IMR-90 (cell line): Measurements from ENCODE around the gene SMARCA2. TPM values are rescaled to one million over a fixed set of nuclear protein-coding genes. Genes with fewer than 3 reads are reported as not detected.

Source experiments
- ATAC-seq: fragments of 200-7000 bp; cut with Tn5 transposase; 2 replicates; pipeline ENCODE4 v1.9.1; 2020; ENCODE audit warnings: low read depth, mild to moderate bottlenecking, moderate library complexity
- BruUV-seq: library from RNA; stranded (reverse); fragments of 400-500 nt; replicated peaks from 2 replicates; lab custom pipeline; 2021; lab: Mats Ljungman, UMichigan
- CTCF ChIA-PET: fragments of 300-600 bp; formaldehyde crosslinking; extraction: SDS; loops from one replicate; lab custom pipeline; 2021; ENCODE audit warnings: antibody characterized with exemption; lab: Yijun Ruan, JAX
- POLR2A ChIA-PET: fragments of 300-600 bp; sonication (Branson Sonifier 250); formaldehyde crosslinking; loops from one replicate; lab custom pipeline; 2022; ENCODE audit warnings: antibody characterized with exemption; ENCODE audit not compliant: unreplicated experiment; lab: Charles Lee
- DNase-seq: peaks from one replicate; pipeline ENCODE4 v3.0.0; 2013
- H2AFZ ChIP-seq: replicated peaks from 2 replicates; pipeline ENCODE3; 2013; ENCODE audit warnings: low read length, mild to moderate bottlenecking; ENCODE audit not compliant: poor library complexity
- H2AK5ac ChIP-seq: 2 replicates; pipeline ENCODE4 v1.6.1; 2013; ENCODE audit warnings: low read depth, low read length, inconsistent platforms
- H2AK9ac ChIP-seq: replicated peaks from 2 replicates; pipeline ENCODE3; 2013; ENCODE audit warnings: mild to moderate bottlenecking, low read depth, low read length, moderate library complexity; ENCODE audit not compliant: poor library complexity
- H2BK120ac ChIP-seq: 2 replicates; pipeline ENCODE4 v1.6.1; 2013; ENCODE audit warnings: low read depth, low read length, inconsistent platforms
- H2BK15ac ChIP-seq: 3 replicates; pipeline ENCODE4 v1.6.1; 2013; ENCODE audit warnings: low read depth, low read length, inconsistent platforms
- H2BK20ac ChIP-seq: 2 replicates; pipeline ENCODE4 v1.6.1; 2013; ENCODE audit warnings: low read depth, mild to moderate bottlenecking, inconsistent platforms, low read length, moderate library complexity
- H2BK5ac ChIP-seq: 2 replicates; pipeline ENCODE4 v1.6.1; 2013; ENCODE audit warnings: mild to moderate bottlenecking, low read depth, low read length, inconsistent platforms; ENCODE audit not compliant: poor library complexity, severe bottlenecking
- H3K14ac ChIP-seq: replicated peaks from 2 replicates; pipeline ENCODE4 v1.6.1; 2013; ENCODE audit warnings: low read depth, low read length, inconsistent platforms
- H3K18ac ChIP-seq: 2 replicates; pipeline ENCODE4 v1.6.1; 2013; ENCODE audit warnings: low read depth, low read length, control low read depth
- H3K23ac ChIP-seq: 2 replicates; pipeline ENCODE4 v1.6.1; 2013; ENCODE audit warnings: low read depth, low read length, inconsistent platforms
- H3K27ac ChIP-seq: 2 replicates; pipeline ENCODE4 v1.5.1; 2013; ENCODE audit warnings: mild to moderate bottlenecking, control low read depth, low read length; ENCODE audit not compliant: insufficient read depth
- H3K27me3 ChIP-seq: 2 replicates; pipeline ENCODE4 v1.6.1; 2013; ENCODE audit warnings: low read length; ENCODE audit not compliant: control insufficient read depth, insufficient read depth
- H3K36me3 ChIP-seq: 2 replicates; pipeline ENCODE4 v1.6.1; 2013; ENCODE audit warnings: low read length, mixed read lengths; ENCODE audit not compliant: control insufficient read depth, insufficient read depth
- H3K4ac ChIP-seq: 2 replicates; pipeline ENCODE4 v1.6.1; 2013; ENCODE audit warnings: low read depth, low read length, inconsistent platforms
- H3K4me1 ChIP-seq: 2 replicates; pipeline ENCODE4 v1.6.1; 2013; ENCODE audit warnings: low read length, mixed read lengths; ENCODE audit not compliant: control insufficient read depth, insufficient read depth
- H3K4me2 ChIP-seq: 2 replicates; pipeline ENCODE4 v1.6.1; 2013; ENCODE audit warnings: low read depth, mild to moderate bottlenecking, control low read depth, low read length, moderate library complexity
- H3K4me3 ChIP-seq: 2 replicates; pipeline ENCODE4 v1.5.1; 2013; ENCODE audit warnings: low read depth, mild to moderate bottlenecking, control low read depth, low read length, moderate library complexity; ENCODE audit not compliant: insufficient read depth
- H3K56ac ChIP-seq: 2 replicates; pipeline ENCODE4 v1.6.1; 2013; ENCODE audit warnings: low read length, inconsistent platforms; ENCODE audit not compliant: insufficient read depth; ENCODE audit errors: extremely low read depth
- H3K79me1 ChIP-seq, 2 experiments: 2 replicates each; pipeline ENCODE4 v1.6.1; 2013; ENCODE audit warnings: low read length in 2 of 2, inconsistent platforms in 1 of 2, low read depth in 1 of 2
- H3K9ac ChIP-seq: 2 replicates; pipeline ENCODE4 v1.6.1; 2013; ENCODE audit warnings: low read depth, low read length, control low read depth
- H3K9me1 ChIP-seq: 2 replicates; pipeline ENCODE4 v1.6.1; 2013; ENCODE audit warnings: low read length, inconsistent platforms; ENCODE audit not compliant: insufficient read depth
- H3K9me3 ChIP-seq: 2 replicates; pipeline ENCODE4 v1.6.1; 2013; ENCODE audit warnings: low read length; ENCODE audit not compliant: control insufficient read depth, insufficient read depth
- H4K20me1 ChIP-seq: 2 replicates; pipeline ENCODE4 v1.6.1; 2013; ENCODE audit warnings: low read length, inconsistent platforms; ENCODE audit not compliant: insufficient read depth
- H4K5ac ChIP-seq: 2 replicates; pipeline ENCODE4 v1.6.1; 2013; ENCODE audit warnings: mild to moderate bottlenecking, low read depth, low read length, control low read depth
- H4K8ac ChIP-seq, 2 experiments: 2 replicates each; pipeline ENCODE4 v1.6.1; 2013; ENCODE audit warnings: low read depth in 2 of 2, low read length in 2 of 2, control low read depth in 1 of 2, inconsistent platforms in 1 of 2
- H4K91ac ChIP-seq: 2 replicates; pipeline ENCODE4 v1.6.1; 2013; ENCODE audit warnings: low read depth, low read length, inconsistent platforms; ENCODE audit not compliant: insufficient read depth
- BHLHE40 ChIP-seq: fragments of 150-350 bp; IDR thresholded peaks from 2 replicates; pipeline ENCODE4 v1.6.1; 2016; ENCODE audit warnings: mild to moderate bottlenecking, low read depth, low read length
- CEBPB ChIP-seq: IDR thresholded peaks from 2 replicates; pipeline ENCODE4 v1.6.1; 2012; ENCODE audit warnings: low read depth, low read length, improper control_type of control experiment
- CHD1 ChIP-seq: IDR thresholded peaks from 2 replicates; pipeline ENCODE4 v1.6.1; 2012; ENCODE audit warnings: low read depth, low read length, improper control_type of control experiment
- FOS ChIP-seq: fragments of 150-350 bp; IDR thresholded peaks from 2 replicates; pipeline ENCODE4 v1.6.1; 2016; ENCODE audit warnings: low read depth, low read length
- MAFK ChIP-seq: IDR thresholded peaks from 2 replicates; pipeline ENCODE4 v1.6.1; 2012; ENCODE audit warnings: low read depth, low read length, improper control_type of control experiment
- MXI1 ChIP-seq: IDR thresholded peaks from 2 replicates; pipeline ENCODE4 v1.6.1; 2012; ENCODE audit warnings: low read depth, mild to moderate bottlenecking, low read length, moderate library complexity, borderline replicate concordance
- NFE2L2 ChIP-seq: fragments of 150-350 bp; IDR thresholded peaks from 2 replicates; pipeline ENCODE4 v1.6.1; 2016; ENCODE audit warnings: low read depth, mild to moderate bottlenecking, low read length
- RAD21 ChIP-seq: IDR thresholded peaks from 2 replicates; pipeline ENCODE4 v1.6.1; 2012; ENCODE audit warnings: low read length, improper control_type of control experiment
- RFX5 ChIP-seq: IDR thresholded peaks from 2 replicates; pipeline ENCODE4 v1.8.0; 2012; ENCODE audit warnings: low read depth, mild to moderate bottlenecking, low read length, moderate library complexity
- SMC3 ChIP-seq: fragments of 150-350 bp; IDR thresholded peaks from 2 replicates; pipeline ENCODE4 v1.6.1; 2016; ENCODE audit warnings: low read depth, mild to moderate bottlenecking, antibody characterized with exemption, low read length, moderate library complexity
- WGBS, 2 experiments: methylation state at CpG; one replicate each; pipeline versions ENCODE4 v1.1.5 to v1.1.7; 2013; ENCODE audit warnings: missing lambda C conversion rate in 2 of 2; ENCODE audit not compliant: insufficient read length in 1 of 2; ENCODE audit errors: extremely low coverage in 2 of 2; 5-methylcytosine and 5-hydroxymethylcytosine counted together
- dilution Hi-C: fragments of 300-500 bp; cut with HindIII; formaldehyde crosslinking; loops from one replicate; pipeline ENCODE4 v1.14.3; 2018; ENCODE audit warnings: low sequenced_read_pairs; ENCODE audit not compliant: unreplicated experiment
- in situ Hi-C: fragments of 300-500 bp; cut with MboI; formaldehyde crosslinking; loops from 3 replicates; pipeline ENCODE4 v1.14.3; 2019; ENCODE audit warnings: low sequenced_read_pairs, inconsistent platforms, mixed read lengths
- intact Hi-C: fragments of 100-400 bp; cut with micrococcal nuclease; formaldehyde crosslinking; loops from 2 replicates; pipeline ENCODE4 v1.10.0; 2022
- polyA plus RNA-seq, 3 experiments: library from polyadenylated mRNA; depleted of rRNA; stranded (reverse); fragments of >200 nt; gene quantifications; 2 replicates each; pipeline ENCODE4 v1.2.3, GENCODE V29; 2012; ENCODE audit warnings: low replicate concordance in 1 of 3
- total RNA-seq: library from RNA; depleted of rRNA; stranded (reverse); fragments of >200 nt; gene quantifications from 2 replicates; pipeline ENCODE4 v1.2.3, GENCODE V29; 2012
- TF ChIP-seq, protein P1 (sequence below): fragments of 150-350 bp; IDR thresholded peaks from 2 replicates; pipeline ENCODE4 v1.6.1; 2017; ENCODE audit warnings: mild to moderate bottlenecking, antibody characterized with exemption, low read length, low read depth
- TF ChIP-seq, protein P2 (sequence below): fragments of 150-350 bp; IDR thresholded peaks from 2 replicates; pipeline ENCODE4 v1.6.1; 2016; ENCODE audit warnings: low read depth, mild to moderate bottlenecking, low read length, moderate library complexity, borderline replicate concordance

SMARCA2 gene
- total and polyA plus RNA-seq, 2 of the 4 experiments (the other 2 are of a cell fraction) = 25.3 to 26.7 TPM

DNA sequence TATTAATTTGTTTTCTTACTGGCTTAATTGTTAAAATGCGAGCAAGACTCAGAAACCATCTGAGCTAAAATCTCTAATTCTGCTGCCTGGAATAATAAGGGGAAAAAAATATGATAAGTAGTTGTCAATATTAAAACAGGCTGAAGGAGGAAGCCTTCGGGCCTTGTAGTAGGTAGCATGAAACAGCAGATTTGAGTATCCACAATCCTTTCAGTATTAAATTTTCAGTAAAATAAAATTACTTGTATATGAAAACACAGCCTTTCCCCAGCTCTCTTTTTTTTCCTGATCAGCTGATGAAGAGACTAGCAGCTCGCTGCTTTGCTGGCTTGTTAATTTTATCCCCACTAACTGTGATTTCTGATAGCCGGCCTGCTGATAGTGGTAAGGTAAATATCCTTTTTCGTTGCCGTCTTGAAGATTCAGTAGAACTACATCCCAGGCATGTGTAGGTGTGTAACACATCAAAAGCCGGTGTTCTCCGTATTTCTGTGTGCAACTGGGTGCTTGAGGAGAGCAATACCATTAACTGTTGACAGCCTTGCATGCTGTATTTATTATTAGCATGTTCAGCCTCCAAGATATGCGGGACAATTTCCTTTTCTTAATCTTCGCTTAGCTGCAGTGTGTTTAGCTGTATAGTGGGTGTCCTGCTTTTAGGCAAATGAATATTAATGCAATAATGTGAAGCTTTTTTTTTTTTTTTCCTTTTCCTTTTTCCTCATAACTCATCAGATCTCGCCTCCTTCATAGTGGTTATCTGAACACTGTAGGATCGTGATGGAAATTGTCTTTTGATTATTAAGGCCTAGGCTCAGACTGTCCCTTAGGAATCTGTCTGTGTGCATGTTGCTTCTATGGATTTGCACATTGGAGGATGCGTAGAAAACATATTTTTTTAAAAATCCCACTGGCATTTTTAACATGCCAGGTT is 144.6 kb downstream of the SMARCA2 start:
- Histone ChIP-seq H4K20me1 (no peaks in the 10 kb centered on the region), H3K27me3 (no peaks in the 10 kb centered on the region), H3K9me3 (no peaks in the 10 kb centered on the region), H4K5ac (peak overlapping the region; percentile 74), H2BK20ac (peak overlapping the region; percentile 50; the same call in 1 of the 2 replicates), H3K4me3 (peak overlapping the region; percentile 28; the same call in 1 of the 2 replicates), H3K4ac (peak overlapping the region; percentile 77), H4K91ac (peak overlapping the region; percentile 68; the same call in 1 of the 2 replicates), H3K56ac (peak overlapping the region; percentile 72; the same call in 1 of the 2 replicates), H3K79me1 (peaks cover 3 to 22% of the 10 kb centered on the region in 2 experiments; a peak in 3 of 4 replicates), H3K9ac (peak overlapping the region; percentile 81), H2AK9ac (no peak overlapping the region), H2BK5ac (peak overlapping the region; percentile 82), H3K14ac (peak overlapping the region; percentile 90), H2AK5ac (no peak overlapping the region), H3K36me3 (peaks cover 4% of the 10 kb centered on the region; the same call in 1 of the 2 replicates), H2BK15ac (no peak overlapping the region), H4K8ac (peak overlapping the region; percentile 13 to 80; a peak in 3 of 4 replicates), H3K23ac (peak overlapping the region; percentile 91), H2BK120ac (peak overlapping the region; percentile 82), H3K4me1 (peaks cover 5% of the 10 kb centered on the region; the same call in 1 of the 2 replicates), H2AFZ (peak overlapping the region; percentile 85), H3K18ac (peak overlapping the region; percentile 22), H3K9me1 (no peaks in the 10 kb centered on the region), H3K4me2 (peak overlapping the region; percentile 86), H3K27ac (peak overlapping the region; percentile 28)
- DNase-seq (peak; percentile 23), ATAC-seq (peak; percentile 13)
- no TSS peak for BruUV-seq
- ChIA-PET CTCF (interaction anchor here (0.7 to 0.8 kb wide), 2 partner anchors 244 to 489 kb away, joined by 3 read pairs; no protein-coding TSS in a partner anchor), POLR2A (no interaction called here)
- no CpG with 5 or more reads among the region's 13 CpGs for WGBS, 2 experiments
- intact Hi-C loops (loop anchor here (2.0 to 10.0 kb wide), 5 partner anchors 81 to 683 kb away; partner anchors contain the start of genes PUM3 and VLDLR), dilution Hi-C loops (no loop called here), in situ Hi-C loops (no loop called here)
- TF ChIP-seq CEBPB (no peak), MXI1 (no peak), SMC3 (no peak), NFE2L2 (no peak), CHD1 (no peak), FOS (no peak), RFX5 (no peak), RAD21 (no peak), MAFK (no peak), BHLHE40 (no peak)
- TF ChIP-seq, protein P1, sequence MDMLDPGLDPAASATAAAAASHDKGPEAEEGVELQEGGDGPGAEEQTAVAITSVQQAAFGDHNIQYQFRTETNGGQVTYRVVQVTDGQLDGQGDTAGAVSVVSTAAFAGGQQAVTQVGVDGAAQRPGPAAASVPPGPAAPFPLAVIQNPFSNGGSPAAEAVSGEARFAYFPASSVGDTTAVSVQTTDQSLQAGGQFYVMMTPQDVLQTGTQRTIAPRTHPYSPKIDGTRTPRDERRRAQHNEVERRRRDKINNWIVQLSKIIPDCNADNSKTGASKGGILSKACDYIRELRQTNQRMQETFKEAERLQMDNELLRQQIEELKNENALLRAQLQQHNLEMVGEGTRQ = no peak
- TF ChIP-seq, protein P2, sequence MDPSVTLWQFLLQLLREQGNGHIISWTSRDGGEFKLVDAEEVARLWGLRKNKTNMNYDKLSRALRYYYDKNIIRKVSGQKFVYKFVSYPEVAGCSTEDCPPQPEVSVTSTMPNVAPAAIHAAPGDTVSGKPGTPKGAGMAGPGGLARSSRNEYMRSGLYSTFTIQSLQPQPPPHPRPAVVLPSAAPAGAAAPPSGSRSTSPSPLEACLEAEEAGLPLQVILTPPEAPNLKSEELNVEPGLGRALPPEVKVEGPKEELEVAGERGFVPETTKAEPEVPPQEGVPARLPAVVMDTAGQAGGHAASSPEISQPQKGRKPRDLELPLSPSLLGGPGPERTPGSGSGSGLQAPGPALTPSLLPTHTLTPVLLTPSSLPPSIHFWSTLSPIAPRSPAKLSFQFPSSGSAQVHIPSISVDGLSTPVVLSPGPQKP = no peak
